Fibroblast of skin of scalp (primary cell): ENCODE data around the gene GFRAL. TPM values are rescaled to one million over a fixed set of nuclear protein-coding genes. Genes with fewer than 3 reads are reported as not detected.
"Not testable (repeated sequence)": the region's sequence is repeated elsewhere in the genome, so short reads cannot be mapped to it uniquely, and the experiment has no call there.

Experiments used
- DNase-seq: peaks from one replicate; pipeline ENCODE4 v3.0.0-alpha.2; 2013
- polyA plus RNA-seq, 2 experiments: library from polyadenylated mRNA; unstranded; fragments of 120-200 nt; gene quantifications; one replicate each; pipeline ENCODE4 v1.2.1, GENCODE V29; 2013; ENCODE audit not compliant: insufficient read length in 2 of 2

The GFRAL gene
- not detected for polyA plus RNA-seq (2013, experiment 1 of 2; ENCODE audit: insufficient read length)
- not detected for polyA plus RNA-seq (2013, experiment 2 of 2; ENCODE audit: insufficient read length)

GRCh38 chr6:55327169-55327568 lies at the start of gene GFRAL:
GFRAL (plus strand) TSS chr6:55327469; CDS start chr6:55327555, 86 bp downstream.
- no peak for DNase-seq

- no peak for DNase-seq
Measured at GRCh38 chr6:55277646-55278045, 49.6 kb upstream of the GFRAL start.

- no peak for DNase-seq
Measured at GRCh38 chr6:55281215-55281614, 46.1 kb upstream of the GFRAL start.

GRCh38 chr6:55282115-55282514 lies 45.2 kb upstream of the GFRAL start:
- DNase-seq = no peak

- no peak for DNase-seq
Measured at GRCh38 chr6:55286824-55287223, 40.4 kb upstream of the GFRAL start.

- DNase-seq = no peak
Measured at GRCh38 chr6:55290736-55291135, 36.5 kb upstream of the GFRAL start.

GRCh38 chr6:55293116-55293515 lies 34.2 kb upstream of the GFRAL start:
- no peak for DNase-seq

- DNase-seq = not testable (repeated sequence)
Measured at GRCh38 chr6:55297214-55297613, 30.1 kb upstream of the GFRAL start.

- no peak for DNase-seq
Measured at GRCh38 chr6:55299286-55299985, 27.8 kb upstream of the GFRAL start.

GRCh38 chr6:55304747-55305146 lies 22.5 kb upstream of the GFRAL start:
- DNase-seq = no peak

- no peak for DNase-seq
Measured at GRCh38 chr6:55319961-55320695, 7.1 kb upstream of the GFRAL start.

GRCh38 chr6:55320696-55321086 lies 6.6 kb upstream of the GFRAL start:
- no peak for DNase-seq

GRCh38 chr6:55377150-55377549 lies 49.9 kb downstream of the GFRAL start:
- DNase-seq = no peak

- DNase-seq = peak; percentile 19
Measured at GRCh38 chr6:55379471-55379870, 52.2 kb downstream of the GFRAL start.

GRCh38 chr6:55379895-55380294 lies 52.6 kb downstream of the GFRAL start:
- peak; percentile 9 for DNase-seq

- DNase-seq = peak; percentile 3
Measured at GRCh38 chr6:55388211-55388610, 60.9 kb downstream of the GFRAL start.

GRCh38 chr6:55395871-55396270 lies 68.6 kb downstream of the GFRAL start:
- DNase-seq = no peak

- no peak for DNase-seq
Measured at GRCh38 chr6:55397986-55398385, 70.7 kb downstream of the GFRAL start.

GRCh38 chr6:55399351-55399750 lies 72.1 kb downstream of the GFRAL start:
- no peak for DNase-seq

GRCh38 chr6:55405474-55406235 lies 78.4 kb downstream of the GFRAL start:
- peak; percentile 29 for DNase-seq

- no peak for DNase-seq
Measured at GRCh38 chr6:55410674-55411073, 83.4 kb downstream of the GFRAL start.

GRCh38 chr6:55423933-55424332 lies 96.7 kb downstream of the GFRAL start:
- no peak for DNase-seq

- peak; percentile 93 for DNase-seq
Measured at GRCh38 chr6:55433446-55434130, 106.3 kb downstream of the GFRAL start.
